Peyer's patch (tissue), 4 donors: Measurements from ENCODE around the gene FUT7. TPM values are rescaled to one million over a fixed set of nuclear protein-coding genes. Genes with fewer than 3 reads are reported as not detected.

ENCODE experiments used
- DNase-seq, 3 donors: peaks; one replicate each; pipeline ENCODE4 v3.0.0-alpha.2; 2017 to 2019
- H3K27ac ChIP-seq, 4 donors: fragments of 200-600 bp; sonication (generic); one replicate each; pipeline ENCODE4 v1.5.1; 2016 to 2019
- H3K27me3 ChIP-seq, 2 donors: fragments of 200-600 bp; sonication (generic); one replicate each; pipeline ENCODE4 v1.5.1; 2019
- H3K36me3 ChIP-seq, 3 donors: fragments of 200-600 bp; sonication (generic); one replicate each; pipeline ENCODE4 v1.5.1; 2016 to 2019
- H3K4me1 ChIP-seq, 4 donors: fragments of 200-600 bp; sonication (generic); one replicate each; pipeline ENCODE4 v1.5.1; 2016 to 2019
- H3K4me3 ChIP-seq, 4 donors: fragments of 200-600 bp; sonication (generic); 1 replicate in 3 of 4; 2 replicates in 1 of 4; pipeline ENCODE4 v1.5.1; 2016 to 2019; ENCODE audit warnings: mild to moderate bottlenecking in 1 of 4
- H3K9me3 ChIP-seq, 4 donors: fragments of 200-600 bp; sonication (generic); one replicate each; pipeline ENCODE4 v1.5.1; 2016 to 2019; ENCODE audit warnings: mild to moderate bottlenecking in 1 of 4
- CTCF ChIP-seq, 6 experiments: fragments of 450-650 bp in 4 of 6; fragments of 200-600 bp in 2 of 6; sonication (generic) in 1 of 6; IDR thresholded peaks; one replicate each; pipeline ENCODE4 v1.5.1; 2017 to 2019; ENCODE audit warnings: antibody characterized with exemption in 6 of 6, mild to moderate bottlenecking in 3 of 6, moderate library complexity in 1 of 6
- POLR2A ChIP-seq, 2 donors: fragments of 450-650 bp; IDR thresholded peaks; one replicate each; pipeline ENCODE4 v1.5.1; 2017; ENCODE audit warnings: antibody characterized with exemption in 2 of 2, mild to moderate bottlenecking in 2 of 2, moderate library complexity in 2 of 2
- total RNA-seq, 4 donors: library from RNA; depleted of rRNA; stranded (reverse); fragments of >200 nt; gene quantifications; one replicate each; pipeline ENCODE4 v1.1.0, GENCODE V29; 2016

Gene FUT7
- total RNA-seq, 4 donors from 2014 or later: not detected

- H3K27ac ChIP-seq: no peak overlapping the region
- peaks cover 0 to 18% of the 10 kb centered on the region in 2 donors for H3K27me3 ChIP-seq
- peaks cover 0 to 19% (median 2%) of the 10 kb centered on the region in 4 donors for H3K4me1 ChIP-seq
- DNase-seq: no peak
- TF ChIP-seq POLR2A (IDR thresholded peaks at IDR 0.05) (no peak), CTCF (IDR thresholded peaks at IDR 0.05) (no peak)
- H3K4me3 ChIP-seq: no peak overlapping the region
- H3K9me3 ChIP-seq: no peaks in the 10 kb centered on the region
- no peaks in the 10 kb centered on the region for H3K36me3 ChIP-seq
These were observed 50.2 kb downstream of the FUT7 start for GRCh38 chr9:136981588-136982231.

- peaks cover 0 to 16% of the 10 kb centered on the region in 2 donors for H3K27me3 ChIP-seq
- H3K27ac ChIP-seq: no peak overlapping the region
- H3K4me1 ChIP-seq: peaks cover 0 to 19% (median 2%) of the 10 kb centered on the region in 4 donors
- no peak for DNase-seq
- no peaks in the 10 kb centered on the region for H3K9me3 ChIP-seq
- no peak for TF ChIP-seq POLR2A (IDR thresholded peaks at IDR 0.05)
- TF ChIP-seq CTCF (IDR thresholded peaks at IDR 0.05): no peak
- no peak overlapping the region for H3K4me3 ChIP-seq
- no peaks in the 10 kb centered on the region for H3K36me3 ChIP-seq
These were observed 51.0 kb downstream of the FUT7 start for GRCh38 chr9:136980669-136981478.

Other genes with a start within 250 kb of the FUT7 start
- 100 to 1,000 TPM in 3 of 4 donors, 10 to 100 TPM in 1; 52.0 to 240 (median 187) TPM for gene TMEM141, start 240.7 kb downstream of the FUT7 start, total RNA-seq
- 10 to 100 TPM; 16.6 to 69.9 (median 46.0) TPM for gene CCDC183, start 235.8 kb downstream of the FUT7 start, total RNA-seq
- gene RABL6, start 224.1 kb downstream of the FUT7 start, total RNA-seq: 100 to 1,000 TPM in 3 of 4 donors, 10 to 100 TPM in 1; 98.4 to 187 (median 134) TPM
- gene AJM1, start 189.6 kb downstream of the FUT7 start, total RNA-seq: 10 to 100 TPM in 2 of 4 donors, 1 to 10 TPM in 2; 4.1 to 17.4 (median 9.2) TPM
- 100 to 1,000 TPM in 2 of 4 donors, 10 to 100 TPM in 2; 66.0 to 120 (median 96.5) TPM for gene PHPT1, start 182.7 kb downstream of the FUT7 start, total RNA-seq
- gene MAMDC4, start 179.7 kb downstream of the FUT7 start, total RNA-seq: 10 to 100 TPM; 30.8 to 50.4 (median 41.4) TPM
- 100 to 1,000 TPM; 299 to 676 (median 475) TPM for gene EDF1, start 165.8 kb downstream of the FUT7 start, total RNA-seq
- 10 to 100 TPM; 17.5 to 75.1 (median 22.2) TPM for gene TRAF2, start 145.6 kb downstream of the FUT7 start, total RNA-seq
- 100 to 1,000 TPM; 247 to 470 (median 336) TPM for gene FBXW5, start 87.3 kb downstream of the FUT7 start, total RNA-seq
- gene C8G, start 86.8 kb downstream of the FUT7 start, total RNA-seq: 100 to 1,000 TPM in 1 of 4 donors, 10 to 100 TPM in 2, not detected in 1; 24.9 to 148 (median 66.2) TPM
- gene LCN12, start 79.8 kb downstream of the FUT7 start, total RNA-seq: 1 to 10 TPM in 3 of 4 donors, not detected in 1; 1.8 to 8.7 (median 7.9) TPM
- gene PTGDS, start 54.6 kb downstream of the FUT7 start, total RNA-seq: 10 to 100 TPM in 2 of 4 donors, 1 to 10 TPM in 2; 1.2 to 21.5 (median 7.8) TPM
- gene LCNL1, start 49.1 kb downstream of the FUT7 start, total RNA-seq: under 1 TPM in 2 of 4 donors, not detected in 2; 0.28 to 0.83 TPM
- gene PAXX, start 39.7 kb downstream of the FUT7 start, total RNA-seq: 10 to 100 TPM; 52.3 to 92.4 (median 63.0) TPM
- 1 to 10 TPM in 1 of 4 donors, not detected in 3; 3.3 TPM for gene CLIC3, start 35.5 kb downstream of the FUT7 start, total RNA-seq
- 10 to 100 TPM; 46.4 to 69.0 (median 49.0) TPM for gene ABCA2, start 3.9 kb downstream of the FUT7 start, total RNA-seq
- 100 to 1,000 TPM in 2 of 4 donors, 10 to 100 TPM in 2; 54.2 to 106 (median 83.8) TPM for gene NPDC1, start 14.1 kb upstream of the FUT7 start, total RNA-seq
- 10 to 100 TPM in 3 of 4 donors, 1 to 10 TPM in 1; 5.0 to 53.8 (median 28.9) TPM for gene ENTPD2, start 22.0 kb upstream of the FUT7 start, total RNA-seq
- gene SAPCD2, start 38.5 kb upstream of the FUT7 start, total RNA-seq: 10 to 100 TPM in 1 of 4 donors, 1 to 10 TPM in 3; 5.6 to 12.4 (median 7.9) TPM
- 10 to 100 TPM in 1 of 4 donors, 1 to 10 TPM in 3; 4.9 to 15.7 (median 6.6) TPM for gene UAP1L1, start 45.4 kb upstream of the FUT7 start, total RNA-seq
- gene MAN1B1, start 54.9 kb upstream of the FUT7 start, total RNA-seq: 10 to 100 TPM; 42.7 to 74.7 (median 61.0) TPM
- gene DPP7, start 82.6 kb upstream of the FUT7 start, total RNA-seq: 100 to 1,000 TPM in 1 of 4 donors, 10 to 100 TPM in 3; 44.7 to 177 (median 76.7) TPM
- gene GRIN1, start 107.1 kb upstream of the FUT7 start, total RNA-seq: not detected
- 10 to 100 TPM; 14.5 to 45.7 (median 34.1) TPM for gene LRRC26, start 138.0 kb upstream of the FUT7 start, total RNA-seq
- gene TMEM210, start 140.0 kb upstream of the FUT7 start, total RNA-seq: not detected
- 100 to 1,000 TPM in 2 of 4 donors, 10 to 100 TPM in 2; 37.7 to 118 (median 78.7) TPM for gene ANAPC2, start 156.5 kb upstream of the FUT7 start, total RNA-seq
- gene SSNA1, start 156.6 kb upstream of the FUT7 start, total RNA-seq: 10 to 100 TPM; 58.6 to 82.0 (median 71.6) TPM
- 100 to 1,000 TPM in 3 of 4 donors, 10 to 100 TPM in 1; 28.1 to 167 (median 130) TPM for gene TPRN, start 168.7 kb upstream of the FUT7 start, total RNA-seq
- gene TMEM203, start 173.6 kb upstream of the FUT7 start, total RNA-seq: 10 to 100 TPM; 11.6 to 33.5 (median 27.6) TPM
- gene NDOR1, start 173.6 kb upstream of the FUT7 start, total RNA-seq: 10 to 100 TPM; 16.3 to 39.2 (median 25.1) TPM
- gene RNF208, start 190.2 kb upstream of the FUT7 start, total RNA-seq: 1 to 10 TPM in 2 of 4 donors, not detected in 2; 4.4 to 5.9 TPM
- 1 to 10 TPM in 2 of 4 donors, not detected in 2; 1.3 to 1.9 TPM for gene CYSRT1, start 193.1 kb upstream of the FUT7 start, total RNA-seq
- not detected for gene RNF224, start 195.4 kb upstream of the FUT7 start, total RNA-seq
- gene SLC34A3, start 198.8 kb upstream of the FUT7 start, total RNA-seq: 10 to 100 TPM in 2 of 4 donors, 1 to 10 TPM in 1, not detected in 1; 4.0 to 14.8 (median 13.3) TPM
- gene TUBB4B, start 209.2 kb upstream of the FUT7 start, total RNA-seq: 100 to 1,000 TPM; 174 to 409 (median 322) TPM
- not detected for gene STPG3, start 219.2 kb upstream of the FUT7 start, total RNA-seq
- 10 to 100 TPM; 47.4 to 57.8 (median 50.2) TPM for gene NELFB, start 223.2 kb upstream of the FUT7 start, total RNA-seq
- gene TOR4A, start 245.6 kb upstream of the FUT7 start, total RNA-seq: 10 to 100 TPM; 33.8 to 45.7 (median 39.2) TPM